DND-41 (cell line): Measurements from ENCODE around the gene HCCS.

ENCODE experiments used
- ATAC-seq: fragments of 200-7000 bp; cut with Tn5 transposase; 3 replicates; pipeline ENCODE4 v1.9.1; 2021; ENCODE audit warnings: low read depth; ENCODE audit not compliant: insufficient read depth
- DNase-seq: peaks from one replicate; pipeline ENCODE4 v3.0.0-alpha.2; 2020
- H2AFZ ChIP-seq: 2 replicates; pipeline ENCODE4 v1.6.0; 2012; ENCODE audit warnings: low read depth, low read length
- H3K27ac ChIP-seq: 2 replicates; pipeline ENCODE4 v1.5.1; 2012; ENCODE audit warnings: low read length, inconsistent platforms
- H3K27me3 ChIP-seq: fragments of 200-600 bp; sonication (generic); 2 replicates; pipeline ENCODE4 v1.6.0; 2012; ENCODE audit warnings: low read length, mild to moderate bottlenecking, inconsistent platforms; ENCODE audit not compliant: insufficient read depth, poor library complexity
- H3K36me3 ChIP-seq: 2 replicates; pipeline ENCODE4 v1.5.1; 2012; ENCODE audit warnings: low read length, inconsistent platforms; ENCODE audit not compliant: insufficient read depth
- H3K4me1 ChIP-seq: 2 replicates; pipeline ENCODE4 v1.5.1; 2012; ENCODE audit warnings: mild to moderate bottlenecking, low read length; ENCODE audit not compliant: insufficient read depth
- H3K4me2 ChIP-seq: 2 replicates; pipeline ENCODE4 v1.6.0; 2012; ENCODE audit warnings: mild to moderate bottlenecking, moderate library complexity, low read length, inconsistent platforms; ENCODE audit not compliant: insufficient read depth
- H3K4me3 ChIP-seq, 2 experiments: fragments of 200-600 bp in 1 of 2; shearing (Covaris generic) in 1 of 2; 2 replicates each; pipeline ENCODE4 v1.5.1; 2012 to 2016; ENCODE audit warnings: inconsistent platforms in 2 of 2, low read length in 2 of 2, mild to moderate bottlenecking in 2 of 2, low read depth in 1 of 2, moderate library complexity in 1 of 2
- H3K79me2 ChIP-seq: 2 replicates; pipeline ENCODE4 v1.6.0; 2012; ENCODE audit warnings: low read length, inconsistent platforms; ENCODE audit not compliant: insufficient read depth
- H3K9ac ChIP-seq: 2 replicates; pipeline ENCODE4 v1.6.0; 2012; ENCODE audit warnings: low read depth, mild to moderate bottlenecking, inconsistent platforms, low read length, moderate library complexity
- H3K9me3 ChIP-seq: 2 replicates; pipeline ENCODE4 v1.5.1; 2012; ENCODE audit warnings: low read length, moderate library complexity, mild to moderate bottlenecking, inconsistent platforms; ENCODE audit not compliant: insufficient read depth, severe bottlenecking
- H4K20me1 ChIP-seq: 2 replicates; pipeline ENCODE4 v1.6.0; 2012; ENCODE audit warnings: low read length; ENCODE audit not compliant: insufficient read depth
- CTCF ChIP-seq: IDR thresholded peaks from 2 replicates; pipeline ENCODE4 v1.5.1; 2012; ENCODE audit warnings: borderline replicate concordance, low read length, moderate library complexity, mild to moderate bottlenecking; ENCODE audit not compliant: poor library complexity, severe bottlenecking; ENCODE audit errors: extremely low read depth
- EZH2 ChIP-seq: IDR thresholded peaks from 3 replicates; pipeline ENCODE4 v1.6.1; 2012; ENCODE audit warnings: borderline replicate concordance, low read depth, mild to moderate bottlenecking, moderate library complexity, low read length, inconsistent platforms; ENCODE audit not compliant: severe bottlenecking

The HCCS gene

GRCh38 chrX:11171956-11172355 is 60.8 kb downstream of the HCCS start:
- Histone ChIP-seq H3K9ac (no peak overlapping the region), H3K27me3 (no peaks in the 10 kb centered on the region), H3K4me1 (no peaks in the 10 kb centered on the region), H3K4me3 (no peak overlapping the region), H2AFZ (no peak overlapping the region), H3K79me2 (no peaks in the 10 kb centered on the region), H3K4me2 (no peak overlapping the region), H3K36me3 (no peaks in the 10 kb centered on the region), H3K27ac (no peak overlapping the region), H4K20me1 (no peaks in the 10 kb centered on the region), H3K9me3 (no peaks in the 10 kb centered on the region)
- DNase-seq, result no peak
- no peak for TF ChIP-seq EZH2
- no peak for TF ChIP-seq CTCF
- no peak for ATAC-seq

GRCh38 chrX:11172415-11172814 is 61.3 kb downstream of the HCCS start:
- H3K27me3 ChIP-seq, result no peaks in the 10 kb centered on the region
- no peaks in the 10 kb centered on the region for H3K79me2 ChIP-seq
- no peaks in the 10 kb centered on the region for H3K4me1 ChIP-seq
- H3K36me3 ChIP-seq, result no peaks in the 10 kb centered on the region
- ATAC-seq, result no peak
- no peak overlapping the region for H3K9ac ChIP-seq
- H3K4me3 ChIP-seq, result no peak overlapping the region
- no peak for DNase-seq
- no peak overlapping the region for H3K27ac ChIP-seq
- H2AFZ ChIP-seq, result no peak overlapping the region
- H4K20me1 ChIP-seq, result no peaks in the 10 kb centered on the region
- H3K9me3 ChIP-seq, result no peaks in the 10 kb centered on the region
- H3K4me2 ChIP-seq, result no peak overlapping the region
- TF ChIP-seq EZH2, result no peak
- no peak for TF ChIP-seq CTCF
